ENCODE results near the gene BMP2K. TPM values are rescaled to one million over a fixed set of nuclear protein-coding genes. Genes with fewer than 3 reads are reported as not detected.

Gene BMP2K
- total and polyA plus RNA-seq, 2 donors (not counting 1 experiment from before 2014, with no cell fraction given) = 54.8 to 126 TPM

- no peak for TF ChIP-seq EZH2 (IDR thresholded peaks at IDR 0.05; ENCODE audit: low read length, missing control alignments)
- TF ChIP-seq, protein P1, sequence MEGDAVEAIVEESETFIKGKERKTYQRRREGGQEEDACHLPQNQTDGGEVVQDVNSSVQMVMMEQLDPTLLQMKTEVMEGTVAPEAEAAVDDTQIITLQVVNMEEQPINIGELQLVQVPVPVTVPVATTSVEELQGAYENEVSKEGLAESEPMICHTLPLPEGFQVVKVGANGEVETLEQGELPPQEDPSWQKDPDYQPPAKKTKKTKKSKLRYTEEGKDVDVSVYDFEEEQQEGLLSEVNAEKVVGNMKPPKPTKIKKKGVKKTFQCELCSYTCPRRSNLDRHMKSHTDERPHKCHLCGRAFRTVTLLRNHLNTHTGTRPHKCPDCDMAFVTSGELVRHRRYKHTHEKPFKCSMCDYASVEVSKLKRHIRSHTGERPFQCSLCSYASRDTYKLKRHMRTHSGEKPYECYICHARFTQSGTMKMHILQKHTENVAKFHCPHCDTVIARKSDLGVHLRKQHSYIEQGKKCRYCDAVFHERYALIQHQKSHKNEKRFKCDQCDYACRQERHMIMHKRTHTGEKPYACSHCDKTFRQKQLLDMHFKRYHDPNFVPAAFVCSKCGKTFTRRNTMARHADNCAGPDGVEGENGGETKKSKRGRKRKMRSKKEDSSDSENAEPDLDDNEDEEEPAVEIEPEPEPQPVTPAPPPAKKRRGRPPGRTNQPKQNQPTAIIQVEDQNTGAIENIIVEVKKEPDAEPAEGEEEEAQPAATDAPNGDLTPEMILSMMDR (conservative IDR thresholded peaks at IDR 0.05 in 1 of 2, IDR thresholded peaks at IDR 0.05 in 1 of 2; ENCODE audit: low read depth in 1 of 2, low read length in 2 of 2) = no peak
- Histone ChIP-seq H3K4me1 (ENCODE audit: control insufficient read depth, extremely low read depth, insufficient read depth, low read length) (no peaks in the 10 kb centered on the region), H3K79me2 (ENCODE audit: control insufficient read depth, insufficient read depth, low read length) (no peaks in the 10 kb centered on the region), H2AFZ (ENCODE audit: low read length) (no peak overlapping the region), H3K9ac (ENCODE audit: insufficient read depth, low read length) (no peak overlapping the region), H3K36me3 (ENCODE audit: control insufficient read depth, insufficient read depth, low read length) (peaks cover 8% of the 10 kb centered on the region), H3K27ac (ENCODE audit: insufficient read depth, low read length) (no peak overlapping the region), H4K20me1 (ENCODE audit: control insufficient read depth, extremely low read depth, insufficient read depth, low read length) (no peaks in the 10 kb centered on the region), H3K4me2 (ENCODE audit: extremely low read depth, insufficient read depth, low read length) (no peak overlapping the region), H3K4me3 (replicated peaks in 1 of 4; ENCODE audit: control extremely low read depth in 1 of 4, insufficient read depth in 1 of 4, low read depth in 3 of 4, low read length in 4 of 4) (no peak overlapping the region), H3K27me3 (ENCODE audit: control insufficient read depth, insufficient read depth, low read length) (no peaks in the 10 kb centered on the region), H3K9me3 (ENCODE audit: control insufficient read depth, insufficient read depth, low read depth, low read length) (no peaks in the 10 kb centered on the region)
- DNase-seq (ENCODE audit: low read depth in 2 of 2) = no peak
Observed at GRCh38 chr4:78870056-78870455, 93.9 kb downstream of the BMP2K start.

DNA sequence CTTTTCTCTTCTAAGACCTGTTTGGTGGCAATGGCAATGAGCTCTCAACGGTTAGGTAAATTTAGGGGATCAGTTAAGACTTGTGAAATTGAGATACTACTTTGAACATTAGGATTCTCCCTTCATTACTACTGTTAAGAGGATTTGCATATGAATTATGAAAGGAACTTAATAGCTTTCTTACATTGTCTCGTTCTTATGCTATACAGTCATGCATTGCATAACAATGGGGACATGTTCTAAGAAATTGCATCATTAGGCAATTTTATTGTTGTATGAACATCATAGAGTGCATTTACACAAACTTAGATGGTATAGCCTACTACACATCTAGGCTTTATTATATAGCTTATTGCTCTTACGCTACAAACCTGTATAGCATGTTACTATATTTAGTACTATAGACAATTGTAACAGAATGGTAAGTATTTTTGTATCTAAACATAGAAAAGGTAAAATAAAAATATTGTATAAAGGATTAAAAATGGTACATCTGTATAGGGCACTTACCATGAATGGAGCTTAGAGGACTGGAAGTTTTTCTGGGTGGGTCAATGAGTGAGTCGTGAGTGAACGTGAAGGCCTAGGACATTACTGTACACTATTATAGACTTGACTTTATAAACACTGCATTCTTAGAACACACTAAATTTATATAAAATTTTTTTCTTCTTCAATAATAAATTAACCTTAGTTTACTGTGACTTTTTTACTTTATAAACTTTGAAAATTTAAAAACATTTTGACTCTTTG, 100.6 kb downstream of the BMP2K start:
- H3K4me2 ChIP-seq (ENCODE audit: extremely low read depth, insufficient read depth, low read length) = no peak overlapping the region
- H3K9ac ChIP-seq (ENCODE audit: insufficient read depth, low read length) = no peak overlapping the region
- peaks cover 7% of the 10 kb centered on the region for H3K36me3 ChIP-seq (ENCODE audit: control insufficient read depth, insufficient read depth, low read length)
- H3K27me3 ChIP-seq (ENCODE audit: control insufficient read depth, insufficient read depth, low read length) = no peaks in the 10 kb centered on the region
- H3K79me2 ChIP-seq (ENCODE audit: control insufficient read depth, insufficient read depth, low read length) = no peaks in the 10 kb centered on the region
- no peaks in the 10 kb centered on the region for H4K20me1 ChIP-seq (ENCODE audit: control insufficient read depth, extremely low read depth, insufficient read depth, low read length)
- peak; percentile 3 to 65 for DNase-seq (ENCODE audit: low read depth in 2 of 2)
- no peak overlapping the region for H3K4me3 ChIP-seq (replicated peaks in 1 of 4; ENCODE audit: control extremely low read depth in 1 of 4, insufficient read depth in 1 of 4, low read depth in 3 of 4, low read length in 4 of 4)
- H3K9me3 ChIP-seq (ENCODE audit: control insufficient read depth, insufficient read depth, low read depth, low read length) = no peaks in the 10 kb centered on the region
- no peak overlapping the region for H3K27ac ChIP-seq (ENCODE audit: insufficient read depth, low read length)
- TF ChIP-seq, protein P1 (conservative IDR thresholded peaks at IDR 0.05 in 1 of 2, IDR thresholded peaks at IDR 0.05 in 1 of 2; ENCODE audit: low read depth in 1 of 2, low read length in 2 of 2) = no peak
- no peak for TF ChIP-seq EZH2 (IDR thresholded peaks at IDR 0.05; ENCODE audit: low read length, missing control alignments)
- no peaks in the 10 kb centered on the region for H3K4me1 ChIP-seq (ENCODE audit: control insufficient read depth, extremely low read depth, insufficient read depth, low read length)
- H2AFZ ChIP-seq (ENCODE audit: low read length) = no peak overlapping the region

GRCh38 chr4:78878031-78878430, 101.9 kb downstream of the BMP2K start:
- no peak overlapping the region for H2AFZ ChIP-seq (ENCODE audit: low read length)
- no peaks in the 10 kb centered on the region for H3K9me3 ChIP-seq (ENCODE audit: control insufficient read depth, insufficient read depth, low read depth, low read length)
- H3K36me3 ChIP-seq (ENCODE audit: control insufficient read depth, insufficient read depth, low read length) = peaks cover 4% of the 10 kb centered on the region
- H3K4me2 ChIP-seq (ENCODE audit: extremely low read depth, insufficient read depth, low read length) = no peak overlapping the region
- H3K79me2 ChIP-seq (ENCODE audit: control insufficient read depth, insufficient read depth, low read length) = no peaks in the 10 kb centered on the region
- H3K27me3 ChIP-seq (ENCODE audit: control insufficient read depth, insufficient read depth, low read length) = no peaks in the 10 kb centered on the region
- H3K9ac ChIP-seq (ENCODE audit: insufficient read depth, low read length) = no peak overlapping the region
- TF ChIP-seq, protein P1 (conservative IDR thresholded peaks at IDR 0.05 in 1 of 2, IDR thresholded peaks at IDR 0.05 in 1 of 2; ENCODE audit: low read depth in 1 of 2, low read length in 2 of 2) = no peak
- TF ChIP-seq EZH2 (IDR thresholded peaks at IDR 0.05; ENCODE audit: low read length, missing control alignments) = no peak
- H3K4me3 ChIP-seq (replicated peaks in 1 of 4; ENCODE audit: control extremely low read depth in 1 of 4, insufficient read depth in 1 of 4, low read depth in 3 of 4, low read length in 4 of 4) = no peak overlapping the region
- H4K20me1 ChIP-seq (ENCODE audit: control insufficient read depth, extremely low read depth, insufficient read depth, low read length) = no peaks in the 10 kb centered on the region
- no peak overlapping the region for H3K27ac ChIP-seq (ENCODE audit: insufficient read depth, low read length)
- DNase-seq (ENCODE audit: low read depth in 2 of 2) = no peak
- no peaks in the 10 kb centered on the region for H3K4me1 ChIP-seq (ENCODE audit: control insufficient read depth, extremely low read depth, insufficient read depth, low read length)
